Fibroblast of gingiva (primary cell): ENCODE measurements around the gene PON2.
"Not testable (repeated sequence)": the region's sequence is repeated elsewhere in the genome, so short reads cannot be mapped to it uniquely, and the experiment has no call there.

Experiments used
- DNase-seq: peaks from one replicate; pipeline ENCODE4 v3.0.0-alpha.2; 2011; ENCODE audit warnings: low read depth

The PON2 gene

DNA sequence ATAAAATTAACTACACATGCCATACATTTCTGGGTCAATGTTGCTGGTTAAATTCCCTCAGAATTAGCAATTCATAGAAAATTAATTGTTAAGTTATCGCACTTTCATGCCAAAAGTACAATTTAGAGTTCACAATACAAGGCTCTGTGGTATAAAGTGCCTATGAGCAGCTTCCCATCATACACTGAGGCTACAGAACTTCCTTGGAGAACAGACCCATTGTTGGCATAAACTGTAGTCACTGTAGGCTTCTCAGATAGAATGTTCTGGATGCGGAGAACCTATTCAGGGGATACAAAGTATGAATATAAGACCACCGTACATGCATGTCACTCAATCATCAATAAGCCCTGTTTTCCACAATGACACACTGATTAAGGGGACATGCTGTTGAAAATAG is 29.6 kb downstream of the PON2 start:
- no peak for DNase-seq

DNA sequence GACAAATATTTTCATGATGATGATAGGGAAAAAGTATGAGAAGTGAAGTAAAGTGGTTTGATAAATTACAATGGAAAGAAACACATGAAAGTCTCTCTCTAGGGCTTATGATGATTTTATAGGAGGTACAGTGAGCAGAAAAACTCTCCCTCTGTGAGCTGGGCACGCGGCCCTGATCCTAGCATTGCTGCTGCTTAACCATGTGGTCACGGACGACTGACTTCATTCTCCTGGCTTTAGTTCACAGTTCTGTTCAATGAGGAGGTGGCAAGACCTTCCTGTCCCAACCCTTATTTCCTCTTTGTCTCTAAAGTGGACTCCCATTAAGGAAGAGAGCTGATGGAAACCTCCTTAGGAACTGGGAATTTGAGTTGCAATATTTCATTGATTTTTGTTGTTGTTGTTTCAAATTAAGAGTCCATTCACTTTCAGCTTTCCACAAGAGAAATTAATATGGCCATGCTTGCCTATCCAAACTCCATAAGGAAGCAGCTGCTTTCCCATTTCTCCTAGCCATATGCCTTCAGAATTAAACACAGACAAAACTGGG is 30.4 kb downstream of the PON2 start:
- no peak for DNase-seq

DNA sequence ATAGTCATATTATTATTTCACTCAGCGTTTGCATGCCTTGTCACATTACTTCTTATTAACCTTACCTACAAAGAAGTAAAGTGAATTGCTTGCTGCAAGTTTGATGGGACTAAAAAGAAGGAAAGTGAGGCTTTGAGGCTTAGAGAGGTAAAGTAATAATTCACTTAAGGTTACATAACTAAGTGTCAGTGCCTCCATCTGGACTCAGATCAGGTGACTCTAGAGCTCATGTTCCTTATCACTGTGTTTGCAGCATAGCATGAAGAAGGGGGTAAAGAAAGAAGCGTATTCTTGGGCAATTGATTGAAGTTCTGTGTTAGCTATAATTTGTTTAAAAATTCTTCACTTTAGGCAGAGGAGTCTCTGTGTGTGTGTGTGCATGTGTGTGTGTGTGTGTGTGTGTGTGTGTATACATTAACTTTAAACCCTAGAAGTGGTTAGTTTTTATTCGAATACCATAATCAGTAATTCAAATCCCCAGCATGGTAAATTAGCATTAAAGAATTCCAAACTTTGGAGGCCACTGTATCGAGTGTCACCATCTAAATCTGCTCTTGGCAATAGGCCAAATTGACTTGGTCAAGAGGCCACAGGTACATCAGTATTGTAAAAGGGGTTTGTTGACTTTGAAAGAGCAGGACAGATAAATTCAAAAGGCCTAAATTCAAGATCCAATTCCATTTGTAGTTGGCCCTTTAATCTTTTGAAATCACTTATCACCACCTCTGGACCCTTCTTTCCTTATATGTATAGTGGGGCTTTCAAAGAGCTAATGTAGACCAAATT is 36.5 kb downstream of the PON2 start:
- no peak for DNase-seq

DNA sequence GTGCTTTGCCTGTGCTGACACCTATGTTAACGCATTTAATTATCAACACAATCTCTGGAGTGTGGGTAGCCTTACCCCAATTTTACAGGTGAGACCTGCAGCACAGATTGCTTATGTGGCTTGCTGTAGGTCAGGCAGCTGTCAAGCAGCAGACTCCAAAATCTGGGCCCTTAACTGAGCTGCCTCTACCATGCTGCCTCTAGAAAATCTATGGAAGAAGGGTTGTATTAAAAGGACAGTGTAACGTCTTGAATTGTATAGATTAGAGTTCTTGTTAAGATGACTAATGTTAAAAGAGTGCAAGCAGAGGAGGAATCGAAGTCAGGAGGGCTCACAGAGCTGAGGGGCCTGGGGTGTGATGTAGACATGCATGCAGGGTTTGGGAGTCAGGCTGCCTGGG is 37.4 kb downstream of the PON2 start:
- DNase-seq = no peak

DNA sequence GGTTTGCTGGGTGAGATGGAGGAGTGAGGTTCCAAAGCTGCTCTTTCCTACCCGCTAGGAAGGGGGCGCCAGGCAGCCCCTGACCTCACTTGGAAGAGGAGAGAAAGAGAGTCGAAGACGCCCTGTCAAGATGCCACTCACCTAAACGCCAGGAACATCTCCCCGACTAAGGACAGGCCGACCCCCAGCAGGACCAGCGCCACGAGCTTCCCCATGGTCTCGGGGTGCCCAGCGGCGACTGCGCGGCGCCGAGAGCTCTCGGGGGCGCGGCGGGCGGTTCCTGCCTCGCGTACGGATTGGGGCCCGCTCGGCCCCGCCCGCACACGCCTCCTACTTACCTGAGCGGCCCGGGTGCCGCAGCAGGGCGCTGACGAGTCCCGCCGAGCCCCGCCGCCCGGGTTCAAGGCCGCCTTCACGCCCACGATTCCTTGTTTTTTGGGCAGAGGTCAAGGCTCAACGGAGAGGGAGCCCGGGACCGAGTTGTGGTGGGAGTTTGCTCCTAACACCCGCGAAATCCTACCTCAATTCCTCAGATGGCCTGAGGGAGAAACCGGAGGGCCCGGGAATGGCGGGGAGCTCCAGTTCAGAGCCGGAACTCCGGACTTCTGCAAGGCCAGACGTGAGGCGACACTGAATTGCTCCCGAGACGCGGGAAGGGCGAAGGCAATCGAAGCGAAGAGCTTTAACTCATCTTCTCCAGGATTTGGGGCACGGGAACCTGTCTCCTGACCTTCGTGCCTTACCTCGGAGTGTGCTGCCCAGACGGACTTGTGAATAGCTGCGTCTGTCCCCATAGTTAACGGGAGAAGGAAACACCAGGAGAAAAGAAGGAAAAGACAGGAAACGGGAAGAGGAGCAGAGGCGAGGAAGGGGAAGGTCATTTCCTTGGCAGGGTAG is 38.4 kb downstream of the PON2 start, which contains the start of gene PON3:
Gene PON3 (minus strand): TSS at position 240 of the 897 bp plus-strand sequence. CDS start 25 bp downstream, at position 215.
- DNase-seq = no peak

DNA sequence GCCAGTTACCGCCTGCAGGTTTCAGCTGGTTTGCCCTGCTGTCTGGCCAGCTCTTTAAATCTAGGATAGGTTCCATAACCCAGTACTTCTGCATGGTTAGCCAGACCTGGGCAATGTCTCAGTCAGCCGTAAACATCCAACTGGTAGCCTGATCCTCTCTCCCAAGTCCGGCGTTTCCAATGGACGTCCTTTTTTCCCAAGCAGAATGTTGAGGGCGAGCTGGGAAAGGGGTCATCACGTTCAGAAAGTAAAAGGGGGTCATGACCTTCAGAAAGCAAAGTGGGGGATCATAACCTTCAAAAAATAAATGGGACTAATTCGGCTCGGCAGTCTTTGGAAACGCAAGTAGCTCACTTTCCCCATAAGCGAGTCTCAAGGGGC is 39.1 kb downstream of the PON2 start:
- no peak for DNase-seq

DNA sequence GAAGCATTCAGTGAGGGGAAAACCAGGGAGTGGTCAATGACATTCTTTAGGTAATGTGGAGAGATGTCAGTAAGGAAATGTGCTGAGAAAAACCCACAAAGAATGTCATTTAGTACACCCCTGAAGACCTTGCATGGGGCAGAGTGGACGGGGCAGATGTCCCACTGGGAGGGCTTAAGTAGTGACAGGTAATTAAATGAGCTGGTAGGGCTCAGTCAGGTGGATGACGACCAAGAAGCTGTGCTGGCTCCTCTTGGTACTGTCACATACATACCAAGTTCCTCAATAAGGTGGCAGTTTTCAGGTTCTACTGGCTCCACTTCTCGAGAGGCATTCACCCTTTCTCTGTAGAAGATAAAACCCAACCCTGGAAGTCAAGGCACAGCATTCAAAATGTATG is 40.5 kb downstream of the PON2 start:
- DNase-seq = no peak

DNA sequence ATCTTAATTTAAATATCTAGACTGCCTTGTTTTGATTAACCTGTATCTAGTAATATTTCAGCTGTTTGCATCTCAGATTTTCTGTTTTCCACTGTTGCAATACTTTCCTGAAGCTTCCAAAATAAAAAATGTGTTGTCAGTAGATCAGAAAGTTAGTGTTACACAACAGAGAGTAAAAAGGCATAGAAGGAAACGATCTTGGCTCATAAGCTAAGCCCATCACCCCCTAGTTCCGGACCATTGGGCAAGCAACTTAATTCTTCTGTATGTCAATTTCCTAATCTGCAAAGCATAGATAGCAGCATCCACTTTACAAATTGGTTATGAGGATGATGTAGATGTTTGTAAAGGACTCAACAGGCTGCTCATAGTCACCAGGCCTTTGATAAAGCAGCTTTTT is 43.1 kb downstream of the PON2 start:
- DNase-seq = peak; percentile 32

DNA sequence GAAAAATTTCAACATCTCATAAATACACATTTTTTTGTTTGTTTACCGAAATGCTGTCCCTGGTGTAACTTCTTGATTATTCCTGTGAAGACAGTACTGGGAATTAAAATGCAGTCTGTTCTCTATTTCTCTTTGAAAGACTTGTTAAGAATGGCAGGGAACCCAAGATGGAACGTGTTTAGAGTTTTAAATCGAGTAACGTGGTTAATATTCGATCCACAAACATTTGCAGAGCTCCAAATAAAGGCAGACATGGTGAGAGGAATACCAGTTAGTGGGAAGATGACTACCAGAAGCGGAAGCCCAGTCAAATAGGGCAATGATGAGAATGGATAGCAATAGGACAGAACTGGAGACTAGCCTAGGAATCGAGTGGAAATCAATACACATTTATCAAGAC is 45.3 kb downstream of the PON2 start:
- no peak for DNase-seq

DNA sequence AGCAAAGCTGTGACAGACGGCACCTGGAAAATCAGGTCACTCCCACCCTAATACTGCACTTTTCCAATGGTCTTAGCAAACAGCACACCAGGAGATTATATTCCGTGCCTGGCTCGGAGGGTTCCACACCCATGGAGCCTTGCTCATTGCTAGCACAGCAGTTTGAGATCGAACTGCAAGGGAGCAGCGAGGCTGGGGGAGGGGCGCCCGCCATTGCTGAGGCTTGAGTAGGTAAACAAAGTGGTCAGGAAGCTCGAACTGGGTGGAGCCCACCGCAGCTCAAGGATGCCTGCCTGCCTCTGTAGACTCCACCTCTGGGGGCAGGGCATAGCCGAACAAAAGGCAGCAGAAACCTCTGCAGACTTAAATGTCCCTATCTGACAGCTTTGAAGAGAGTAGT is 55.4 kb downstream of the PON2 start:
- DNase-seq = not testable (repeated sequence)

DNA sequence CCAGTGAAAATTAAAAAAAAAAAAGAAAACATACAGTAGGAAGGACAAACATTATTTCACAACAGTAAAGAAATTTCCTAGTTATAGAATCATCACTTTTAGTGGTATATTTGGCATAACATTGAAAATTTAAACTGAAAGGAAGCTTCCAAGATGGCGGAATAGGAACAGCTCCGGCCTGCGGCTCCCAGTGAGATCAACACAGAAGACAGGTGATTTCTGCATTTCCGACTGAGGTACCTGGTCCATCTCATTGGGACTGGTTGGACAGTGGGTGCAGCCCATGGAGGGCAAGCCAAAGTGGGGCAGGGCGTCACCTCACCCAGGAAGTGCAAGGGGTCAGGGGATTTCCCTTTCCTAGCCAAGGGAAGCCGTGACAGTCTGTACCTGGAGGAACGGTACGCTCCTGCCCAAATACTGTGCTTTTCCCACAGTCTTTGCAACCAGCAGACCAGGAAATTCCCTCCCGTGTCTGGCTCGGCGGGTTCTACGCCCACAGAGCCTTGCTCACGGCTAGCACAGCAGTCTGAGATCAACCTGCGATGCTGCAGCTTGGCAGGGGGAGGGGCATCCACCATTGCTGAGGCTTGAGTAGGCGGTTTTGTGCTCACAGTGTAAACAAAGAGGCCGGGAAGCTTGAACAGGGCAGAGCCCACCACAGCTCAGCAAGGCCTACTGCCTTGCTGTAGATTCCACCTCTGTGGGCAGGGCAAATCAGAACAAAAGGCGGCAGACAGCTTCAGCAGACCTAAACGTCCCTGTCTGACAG is 58.0 kb downstream of the PON2 start:
- DNase-seq = no peak

DNA sequence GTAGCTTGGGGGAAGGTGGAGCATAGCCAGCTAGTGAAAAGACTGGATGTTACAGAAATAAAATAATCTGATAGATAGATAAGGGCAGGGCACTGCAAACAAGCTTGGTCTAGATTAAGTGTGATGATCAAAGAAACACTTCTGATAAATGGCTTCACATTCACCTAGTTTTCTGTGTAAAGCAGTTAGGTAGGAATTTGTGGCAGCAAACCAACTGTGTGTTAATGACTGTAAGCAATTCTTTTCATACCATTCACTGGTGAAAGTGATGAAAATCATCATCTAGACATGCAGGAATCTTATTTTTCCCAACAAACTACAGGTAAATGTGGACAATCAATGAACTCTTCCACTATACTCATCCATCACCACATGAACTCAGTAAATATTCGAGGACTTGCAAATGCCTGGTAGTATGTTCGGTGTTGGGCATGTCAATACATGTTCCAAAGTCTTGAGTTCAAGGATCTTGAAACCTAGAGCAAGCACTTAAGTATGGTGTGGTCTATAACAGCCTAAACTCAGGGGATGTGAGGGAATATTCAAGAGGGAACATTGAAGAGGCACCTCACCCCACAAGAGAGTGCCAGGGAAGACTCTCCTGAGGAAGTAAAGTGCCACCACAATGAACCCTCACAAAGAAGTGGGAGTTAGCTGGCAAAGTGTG is 59.1 kb downstream of the PON2 start:
- no peak for DNase-seq

DNA sequence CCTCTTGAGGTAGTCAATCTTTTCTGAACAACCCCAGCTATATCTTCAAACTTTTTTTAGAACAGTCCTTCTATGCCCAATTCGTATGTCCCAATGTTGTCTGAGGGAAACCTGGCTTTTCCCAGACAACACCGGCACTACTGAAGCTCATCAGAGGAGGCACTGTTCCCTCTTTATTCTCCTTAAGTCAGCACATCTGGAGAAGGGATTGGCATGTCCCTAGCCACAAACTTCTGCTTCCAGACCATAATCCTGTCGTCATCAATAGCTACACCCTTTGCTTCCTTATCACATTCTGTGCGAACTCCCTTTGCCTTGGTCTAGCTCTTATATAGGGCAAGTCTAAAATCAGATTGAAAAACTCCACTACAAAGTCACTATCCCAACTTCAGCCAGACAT is 61.5 kb downstream of the PON2 start:
- no peak for DNase-seq

DNA sequence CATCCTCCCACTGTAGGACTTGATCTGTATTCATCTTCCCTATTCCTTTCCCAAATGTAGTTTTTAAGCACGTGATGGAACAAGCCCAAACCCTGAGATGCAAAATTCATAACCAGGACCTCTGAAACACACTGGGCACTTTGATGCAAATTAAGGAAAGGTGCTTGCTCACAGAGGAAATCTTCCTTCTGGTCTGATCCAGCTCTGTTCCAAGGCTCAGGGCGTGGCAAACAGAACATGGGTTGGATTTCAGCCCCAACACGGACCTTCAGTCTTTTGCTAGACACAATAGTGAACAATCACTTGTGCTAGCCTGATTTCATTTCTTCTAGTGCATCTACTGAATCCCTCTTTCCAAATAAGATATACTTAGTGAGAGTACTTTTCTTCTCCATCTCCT is 66.6 kb downstream of the PON2 start:
- DNase-seq = no peak

DNA sequence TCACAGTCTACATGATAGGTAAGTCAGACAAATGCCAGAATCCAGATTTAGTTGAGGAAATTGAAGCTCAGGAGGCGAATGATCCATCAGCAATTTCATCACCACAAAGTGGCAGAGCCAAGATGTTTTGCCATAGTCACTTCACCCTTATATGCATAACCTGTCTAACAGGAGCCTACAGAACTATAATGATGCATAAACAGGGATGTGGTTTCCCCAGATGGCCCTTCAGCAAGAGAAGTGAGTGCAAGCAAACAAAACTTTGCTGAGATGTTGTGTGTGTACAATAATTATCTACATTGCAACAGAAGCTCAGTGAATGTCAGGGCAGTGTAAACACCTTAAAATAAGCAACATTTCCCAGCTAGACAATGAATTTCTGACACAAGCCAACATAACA is 67.2 kb downstream of the PON2 start:
- DNase-seq = no peak

DNA sequence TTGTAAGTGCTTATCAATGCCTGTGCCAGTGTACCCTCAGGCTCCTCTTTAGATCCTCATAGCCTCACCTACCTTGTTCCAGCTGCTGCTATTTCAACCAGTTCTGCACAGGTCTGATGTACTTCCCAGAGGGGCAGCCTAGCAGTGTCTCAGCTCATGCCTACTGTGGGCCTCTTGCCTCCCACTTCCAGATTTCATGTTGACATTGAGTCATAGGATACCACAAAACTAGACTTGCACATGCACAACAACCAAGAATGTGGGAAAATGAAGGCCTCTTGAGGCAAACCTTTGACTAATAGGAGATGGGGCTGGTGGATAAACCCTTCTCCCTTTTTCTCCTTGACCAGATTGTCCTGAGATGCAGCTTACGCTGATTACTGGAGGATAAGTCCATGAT is 69.7 kb downstream of the PON2 start:
- no peak for DNase-seq

DNA sequence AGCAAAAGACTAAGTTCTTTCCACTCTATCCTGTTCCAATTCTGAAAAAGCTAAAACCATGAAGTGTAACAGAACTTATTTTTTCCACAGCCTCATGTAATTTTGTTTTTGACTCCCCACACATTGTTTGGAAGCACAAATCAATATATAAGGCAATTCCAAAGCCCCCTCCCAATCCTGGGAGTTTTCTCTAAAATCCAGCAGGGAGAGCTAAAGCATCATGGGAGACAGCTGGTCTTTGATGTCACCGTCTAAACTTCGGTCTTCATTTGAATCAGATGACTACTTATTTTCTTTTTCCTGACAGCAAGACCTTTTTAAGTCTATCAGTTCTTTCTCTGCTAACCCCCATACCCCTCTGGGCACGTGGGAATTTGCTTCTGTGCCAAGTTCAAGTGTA is 77.2 kb downstream of the PON2 start:
- DNase-seq = no peak
